Right lobe of liver (tissue), 4 donors: ENCODE measurements around the gene KBTBD12.

Experiments
- CTCF ChIP-seq, 4 donors: fragments of 200-600 bp in 3 of 4; fragments of 450-650 bp in 1 of 4; IDR thresholded peaks; one replicate each; pipeline versions ENCODE4 v1.5.1 to v1.8.0; 2016 to 2022; ENCODE audit warnings: antibody characterized with exemption in 4 of 4, mild to moderate bottlenecking in 2 of 4
- POLR2A ChIP-seq: fragments of 450-650 bp; IDR thresholded peaks from one replicate; pipeline ENCODE4 v1.6.1; 2017; ENCODE audit warnings: antibody characterized with exemption, mild to moderate bottlenecking
- donor health status: DM: no; HTN: no; CAD: no.
- donor health status: DM: no; HTN: no; CAD: no.
- donor health status: DM: no; HTN: yes; CAD: no.

- TF ChIP-seq CTCF (IDR thresholded peaks at IDR 0.05) (no peak), POLR2A (no peak)
Observed at GRCh38 chr3:127975153-127976029, 60.4 kb downstream of the KBTBD12 start.
